Activated CD4-positive, CD25-positive, alpha-beta regulatory T cell (primary cell): ENCODE measurements around the gene ZDHHC9.
A peak's percentile ranks its signal among the peaks of the same experiment; 100 is the strongest.

Experiments used
- DNase-seq, 4 experiments: peaks; one replicate each; lab custom pipeline; 2025; lab: John Stamatoyannopoulos, UW

Gene ZDHHC9

DNA sequence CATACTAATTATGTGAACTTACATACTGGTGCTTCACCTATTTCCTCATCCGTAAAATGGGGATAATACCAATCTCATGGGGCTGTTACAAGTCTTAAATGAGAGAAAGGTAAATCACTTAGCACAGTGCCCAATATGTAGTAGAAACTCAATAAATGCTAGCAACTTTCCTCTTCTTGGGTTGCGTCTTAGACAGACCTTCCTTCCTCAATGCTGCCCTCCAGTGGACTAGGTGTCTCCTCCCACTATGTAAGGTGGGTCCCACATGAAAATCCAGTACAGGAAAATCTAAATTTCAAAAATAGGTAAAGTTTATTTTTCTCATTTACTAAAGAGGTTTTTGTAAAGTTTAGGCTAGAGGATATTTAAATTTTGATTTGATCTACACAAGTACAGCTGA is 20.6 kb downstream of the ZDHHC9 start:
- peak in 3 of 4 experiments; percentile 1 to 31 (median 24) for DNase-seq

DNA sequence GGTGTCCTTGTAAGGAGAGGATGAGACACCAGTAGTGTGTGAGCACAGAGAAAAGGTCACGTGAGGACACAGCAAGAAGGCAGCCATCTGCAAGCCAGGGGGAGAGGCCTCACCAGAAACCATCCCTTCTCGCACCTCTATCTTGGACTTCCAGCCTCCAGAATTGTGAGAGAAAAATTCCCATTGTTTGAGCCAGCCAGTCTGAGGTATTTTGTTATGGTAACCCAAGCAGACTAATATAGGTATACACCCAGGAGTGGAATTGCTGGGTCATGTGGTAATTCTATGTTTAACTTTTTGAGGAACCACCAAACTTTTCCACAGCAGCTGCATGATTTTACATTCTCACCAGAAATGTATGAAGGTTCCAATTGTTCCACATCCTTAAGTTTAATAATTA is 25.6 kb downstream of the ZDHHC9 start:
- DNase-seq, result no peak

DNA sequence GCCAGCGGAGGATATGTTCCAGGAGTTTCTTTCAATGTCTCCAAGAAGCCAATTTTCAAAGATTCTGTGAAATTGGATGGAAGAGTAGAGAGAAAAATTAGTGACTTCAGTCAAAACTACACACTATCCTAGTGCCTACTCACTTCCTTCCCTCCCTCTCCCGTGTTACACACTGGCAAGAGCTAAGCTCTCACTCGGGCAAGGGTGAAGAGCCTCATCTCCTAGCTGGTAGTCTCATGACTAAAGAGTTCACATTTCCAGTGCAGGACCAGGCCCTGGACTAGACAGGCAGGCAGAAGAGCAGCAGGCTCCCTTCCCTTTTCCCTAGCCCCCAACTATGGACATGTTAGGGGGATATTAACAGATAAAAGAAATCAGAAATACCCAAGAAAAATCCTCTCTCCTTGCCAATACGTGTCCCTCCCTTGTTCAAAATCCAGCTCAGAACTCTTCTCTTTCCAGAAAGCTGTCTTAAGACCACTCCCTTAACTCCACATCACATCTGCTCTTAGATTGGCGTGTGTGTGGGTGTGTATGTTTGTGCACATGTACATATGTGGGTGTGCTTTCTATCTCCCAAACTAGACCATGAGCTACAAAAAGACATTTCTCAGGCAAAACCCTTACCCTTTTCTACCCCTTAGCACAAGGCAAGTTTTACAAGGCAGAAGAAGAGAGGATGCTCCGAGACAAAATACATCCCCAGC is 29.9 kb downstream of the ZDHHC9 start:
- no peak for DNase-seq

DNA sequence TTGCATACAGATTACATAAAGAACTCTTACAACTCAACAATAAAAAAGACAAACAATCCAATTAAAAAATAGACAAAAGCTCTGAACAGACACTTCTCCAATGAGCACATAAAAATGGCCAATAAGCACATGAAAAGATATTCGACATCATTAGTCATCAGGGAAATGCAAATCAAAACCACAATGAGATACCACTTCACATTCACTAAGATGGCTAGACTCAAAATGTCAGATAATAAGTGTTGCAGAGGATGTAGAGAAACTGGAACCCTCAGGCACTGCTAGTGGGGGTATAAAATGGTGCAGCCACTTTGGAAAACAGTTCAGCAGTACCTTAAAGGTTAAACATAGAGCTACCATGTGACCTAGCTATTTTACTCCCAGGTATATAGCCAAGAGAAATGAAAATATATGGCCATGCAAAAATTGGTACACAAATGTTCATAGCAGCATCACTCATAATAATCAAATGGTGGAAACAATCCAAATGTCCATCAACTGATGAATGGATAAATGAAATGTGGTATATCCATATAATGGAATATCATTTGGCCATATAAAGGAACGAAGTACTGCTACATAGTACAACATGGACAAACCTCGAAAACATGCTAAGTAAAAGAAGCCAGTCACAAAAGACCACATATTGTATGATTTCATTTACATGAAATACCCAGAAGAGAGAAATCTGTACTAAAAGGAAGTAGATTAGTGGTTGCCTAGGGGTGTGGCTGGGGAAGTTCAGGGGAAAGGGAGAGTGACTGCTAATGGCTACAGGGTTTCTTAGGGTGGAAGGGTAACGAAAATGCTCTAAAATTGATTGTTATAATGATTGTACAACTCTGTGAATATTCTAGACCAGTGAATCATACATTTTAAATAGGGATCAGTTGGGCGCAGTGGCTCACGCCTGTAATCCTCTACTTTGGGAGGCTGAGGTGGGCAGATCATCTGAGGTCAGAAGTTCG is 34.6 kb downstream of the ZDHHC9 start:
- no peak for DNase-seq

DNA sequence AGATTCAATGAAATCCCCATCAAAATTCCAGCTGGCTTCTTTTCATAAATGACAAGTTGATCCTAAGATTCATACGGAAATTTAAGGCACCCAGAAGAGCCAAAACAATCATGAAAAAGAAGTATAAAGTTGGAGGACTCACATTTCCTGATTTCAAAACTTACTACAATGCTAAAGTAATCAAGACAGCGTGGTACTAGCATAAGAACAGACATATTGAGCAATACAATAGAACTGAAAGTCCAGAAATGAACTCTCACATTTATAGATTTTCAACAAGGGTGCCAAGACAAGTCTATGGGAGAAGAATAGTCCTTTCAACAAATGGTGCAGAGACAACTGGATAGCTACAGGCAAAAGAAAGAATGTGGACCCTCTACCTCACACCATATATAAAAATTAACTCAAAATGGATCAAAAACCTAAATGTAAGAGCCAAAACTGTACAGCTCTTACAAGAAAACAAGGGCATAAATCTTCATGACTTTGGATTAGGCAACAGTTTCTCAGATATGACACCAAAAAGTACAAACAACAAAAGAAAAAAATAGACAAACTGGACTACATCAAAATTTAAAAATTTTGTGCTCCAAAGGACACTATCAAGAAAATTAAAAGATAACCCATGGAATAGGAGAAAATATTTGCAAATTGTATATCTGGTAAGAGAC is 35.4 kb downstream of the ZDHHC9 start:
- DNase-seq, result no peak

DNA sequence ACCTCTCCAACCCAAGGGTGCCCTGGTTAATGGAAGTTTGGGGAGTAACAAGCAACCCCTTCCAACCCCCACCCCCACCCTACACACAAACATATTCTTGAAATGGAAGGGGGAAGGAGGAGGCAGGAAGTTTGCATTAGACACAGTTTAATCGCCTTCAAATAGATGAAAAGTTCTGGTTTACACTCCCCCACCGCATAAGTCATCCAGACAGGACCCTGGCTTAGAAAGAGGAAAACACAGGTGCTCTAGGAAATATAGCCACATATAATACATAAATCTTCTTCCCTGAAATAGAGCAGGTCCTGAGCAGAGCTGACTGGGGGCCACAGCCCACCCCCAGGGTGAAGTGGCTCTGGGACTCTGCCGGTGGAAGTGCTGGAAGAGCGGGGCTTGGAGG is 38.9 kb downstream of the ZDHHC9 start:
- no peak for DNase-seq

DNA sequence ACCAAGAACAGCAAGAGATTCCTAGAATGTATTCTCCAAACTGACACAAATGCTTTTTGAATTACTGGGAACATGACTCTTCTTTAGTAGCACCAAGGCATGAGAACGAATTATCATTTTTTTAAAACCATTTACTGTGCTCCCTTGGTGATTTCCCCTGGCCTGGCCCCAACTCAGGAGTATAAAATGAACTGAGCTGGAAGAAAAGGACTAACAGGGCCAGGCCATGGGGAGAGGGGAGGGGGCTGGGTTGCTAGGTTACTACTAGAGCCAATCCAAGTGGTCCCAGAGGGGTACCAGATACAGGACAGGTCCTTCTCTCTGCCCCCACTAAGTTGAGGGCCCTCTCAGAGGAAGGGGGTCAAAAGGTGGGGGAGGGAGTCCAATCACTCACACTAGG is 40.8 kb downstream of the ZDHHC9 start:
- no peak for DNase-seq

DNA sequence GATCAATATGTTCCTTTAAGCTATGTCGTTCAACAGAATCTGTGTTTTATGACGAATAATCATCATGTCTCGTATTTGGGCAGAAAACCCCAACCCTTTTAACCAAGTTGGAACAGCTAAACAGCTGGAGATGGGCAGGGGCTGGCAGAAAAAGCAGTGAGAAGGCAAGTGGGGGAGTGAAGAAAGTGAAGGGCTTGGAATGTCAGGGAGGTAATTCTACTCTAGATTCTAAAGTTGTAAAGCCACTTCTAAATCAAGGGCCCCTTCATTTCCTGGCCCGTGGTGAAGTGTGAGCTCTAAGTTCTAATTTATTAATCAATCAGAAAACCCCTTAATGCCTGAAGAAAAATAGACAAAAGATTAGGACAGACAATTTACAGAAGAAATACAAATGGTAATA is 43.5 kb downstream of the ZDHHC9 start:
- no peak for DNase-seq

DNA sequence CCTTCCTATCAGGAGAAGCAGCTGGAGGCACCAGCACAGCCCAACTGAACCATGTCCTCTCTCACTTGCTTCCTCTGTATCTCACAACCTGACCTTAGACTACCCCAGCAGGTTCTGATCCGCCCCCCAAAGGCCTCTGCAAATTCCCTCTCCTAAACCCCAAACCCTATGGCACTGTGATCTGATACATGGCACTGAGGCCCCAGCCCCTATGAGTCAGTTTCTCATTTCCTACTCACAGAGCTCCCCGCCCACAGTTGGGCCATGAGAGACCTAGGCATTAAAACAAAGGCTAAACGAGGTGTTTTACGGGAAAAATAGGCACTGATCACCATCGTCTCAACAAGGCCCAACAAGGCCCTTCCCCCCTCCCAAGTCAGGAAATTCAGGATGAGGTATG is 44.8 kb downstream of the ZDHHC9 start:
- peak in 2 of 4 experiments; percentile 2 to 3 for DNase-seq

DNA sequence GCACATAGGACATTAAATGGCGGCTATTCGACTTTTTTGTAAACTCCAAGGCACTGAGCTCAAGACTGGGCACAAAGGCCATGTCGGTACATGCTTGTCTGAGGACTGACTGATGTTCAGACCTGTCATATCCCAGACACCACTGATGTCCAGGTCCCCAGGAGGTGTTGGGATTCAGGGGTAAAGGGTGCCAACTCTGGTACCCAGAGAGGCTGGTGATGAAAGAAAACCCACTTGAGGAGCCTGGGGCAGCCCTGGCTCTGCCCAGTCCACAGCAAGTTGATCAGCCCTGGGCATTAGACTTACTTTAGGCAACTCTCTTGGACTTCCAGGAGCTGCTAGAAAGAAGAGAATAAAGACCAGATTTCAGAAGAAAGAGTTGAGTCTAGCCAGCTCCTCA is 45.2 kb downstream of the ZDHHC9 start:
- no peak for DNase-seq

DNA sequence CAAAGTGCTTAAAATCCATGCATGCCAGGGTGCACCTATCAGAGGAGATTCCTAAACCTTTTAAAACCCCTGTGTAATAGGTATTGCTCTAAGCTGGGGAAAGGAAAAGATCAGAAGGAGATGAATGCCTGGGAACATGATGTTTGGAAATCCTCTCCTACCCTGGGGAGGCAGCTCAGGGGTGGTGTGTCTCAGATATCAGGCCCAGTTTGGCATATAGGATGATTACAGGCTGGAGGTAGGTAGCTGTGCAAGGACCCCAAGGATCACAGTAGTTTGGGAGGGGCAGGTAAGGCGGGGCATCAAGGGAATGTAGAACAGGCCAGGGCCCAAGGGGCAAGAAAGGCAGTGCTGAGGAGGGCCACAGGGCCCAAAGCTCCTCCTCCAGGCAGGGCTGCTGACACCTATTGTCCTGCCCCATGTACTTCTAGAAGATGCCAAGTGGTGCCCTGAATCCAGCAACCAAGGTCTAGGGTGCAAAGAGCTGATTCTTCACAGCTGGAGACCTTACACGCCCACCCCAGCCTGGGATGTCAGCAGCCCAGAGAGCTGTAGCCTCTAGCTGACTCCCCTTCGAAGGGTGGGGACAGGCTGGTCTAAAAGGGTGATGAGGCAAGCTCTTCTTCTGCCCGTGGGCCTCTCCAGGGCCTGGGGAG is 46.3 kb downstream of the ZDHHC9 start:
- no peak for DNase-seq

DNA sequence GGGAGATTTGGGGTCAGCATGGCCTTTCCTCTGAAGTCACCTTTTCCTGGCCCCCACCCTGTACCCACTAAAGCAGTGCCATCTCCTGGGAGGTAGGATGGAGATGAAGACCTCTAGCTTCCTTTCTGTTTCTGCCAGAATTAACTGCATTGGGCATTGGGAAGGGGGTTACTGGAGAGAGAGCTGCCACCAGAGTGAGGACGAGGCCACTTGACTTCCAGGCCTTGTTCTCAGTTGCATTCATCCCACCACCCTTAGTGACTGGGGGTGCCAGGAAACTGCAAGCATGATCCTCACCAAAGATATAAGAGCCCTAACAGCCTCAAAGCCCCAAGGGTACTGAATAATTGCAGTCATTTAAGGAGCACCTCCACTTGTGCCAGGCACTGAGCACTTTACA is 48.1 kb downstream of the ZDHHC9 start:
- DNase-seq, result no peak

DNA sequence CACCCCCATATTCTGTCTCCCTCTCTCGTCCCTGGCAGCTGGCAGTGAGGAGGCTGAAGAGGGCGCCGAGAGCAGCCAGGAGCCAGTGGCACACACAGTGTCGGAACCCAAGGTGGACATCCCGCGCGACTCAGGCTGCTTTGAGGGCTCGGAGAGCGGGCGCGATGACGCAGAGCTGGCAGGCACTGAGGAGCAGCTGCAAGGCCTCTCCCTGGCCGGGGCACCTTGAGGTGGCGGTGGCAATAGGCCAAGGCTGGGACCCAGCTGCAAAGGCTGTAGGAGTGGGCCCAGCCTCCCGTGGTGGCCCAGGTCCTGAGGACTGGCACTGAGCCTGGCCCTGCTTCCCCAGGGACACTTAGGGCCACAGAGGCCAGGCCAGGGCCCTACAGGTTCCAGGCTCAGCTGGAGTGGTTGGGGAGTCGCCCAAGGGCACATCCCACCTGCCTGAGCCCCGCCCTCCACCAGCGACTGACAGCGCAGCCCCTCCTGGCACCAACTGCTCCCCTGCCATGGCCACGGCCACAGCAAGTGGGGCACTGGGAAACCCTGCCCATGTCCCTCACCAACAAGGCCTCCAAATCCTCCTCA is 50.0 kb downstream of the ZDHHC9 start:
- DNase-seq, result no peak

DNA sequence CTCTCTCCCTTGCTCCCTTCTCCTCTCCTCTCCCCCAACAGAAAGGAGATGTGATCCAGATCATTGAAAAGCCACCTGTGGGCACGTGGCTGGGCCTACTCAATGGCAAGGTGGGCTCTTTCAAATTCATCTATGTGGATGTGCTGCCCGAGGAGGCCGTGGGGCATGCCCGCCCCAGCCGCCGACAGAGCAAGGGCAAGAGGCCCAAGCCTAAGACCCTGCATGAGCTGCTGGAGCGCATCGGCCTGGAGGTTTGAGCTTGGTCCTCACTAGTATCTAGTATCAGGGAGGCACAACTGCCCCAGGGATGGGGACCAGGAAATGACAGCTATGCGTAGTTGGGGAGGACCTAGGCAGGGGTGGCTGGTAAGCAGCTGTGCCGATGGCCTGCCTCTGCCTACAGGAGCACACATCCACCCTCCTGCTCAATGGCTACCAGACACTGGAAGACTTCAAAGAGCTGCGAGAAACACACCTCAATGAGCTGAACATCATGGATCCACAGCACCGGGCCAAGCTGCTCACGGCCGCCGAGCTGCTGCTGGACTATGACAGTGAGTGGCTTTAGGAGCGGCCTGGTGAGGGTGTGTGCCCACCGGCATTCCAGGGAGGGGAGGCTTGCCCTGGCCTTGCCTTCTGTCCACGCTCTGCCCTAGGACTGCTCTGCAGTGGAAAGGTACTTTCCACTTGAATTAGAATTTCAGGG is 50.9 kb downstream of the ZDHHC9 start:
- no peak for DNase-seq

DNA sequence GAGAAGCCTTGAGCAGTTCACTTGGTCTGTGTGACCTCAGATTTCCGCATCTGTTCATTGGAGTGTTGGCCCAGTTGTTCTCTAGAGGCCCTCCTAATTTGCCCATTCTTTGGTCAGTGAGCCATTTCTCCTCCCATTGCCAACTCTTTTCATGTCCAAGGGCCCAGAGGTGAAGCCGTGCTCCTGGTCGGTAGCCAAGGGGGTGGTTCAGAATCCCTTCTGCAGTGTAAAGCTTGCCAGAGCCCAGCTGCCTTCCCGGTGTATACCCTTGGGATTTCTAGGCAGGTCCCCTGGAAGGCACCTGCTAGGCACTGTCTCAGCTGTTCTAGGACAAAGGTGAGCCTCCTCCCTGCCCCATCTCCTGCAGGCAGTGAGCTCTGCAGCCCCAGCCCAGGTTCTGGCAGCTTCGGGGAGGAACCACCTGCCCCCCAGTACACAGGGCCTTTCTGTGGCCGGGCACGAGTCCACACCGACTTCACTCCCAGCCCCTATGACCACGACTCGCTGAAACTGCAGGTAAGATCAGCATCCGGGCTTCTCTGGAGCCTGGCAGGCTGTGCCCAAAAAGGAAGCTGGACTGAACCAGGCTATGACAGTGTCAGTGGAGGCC is 51.6 kb downstream of the ZDHHC9 start:
- no peak for DNase-seq

DNA sequence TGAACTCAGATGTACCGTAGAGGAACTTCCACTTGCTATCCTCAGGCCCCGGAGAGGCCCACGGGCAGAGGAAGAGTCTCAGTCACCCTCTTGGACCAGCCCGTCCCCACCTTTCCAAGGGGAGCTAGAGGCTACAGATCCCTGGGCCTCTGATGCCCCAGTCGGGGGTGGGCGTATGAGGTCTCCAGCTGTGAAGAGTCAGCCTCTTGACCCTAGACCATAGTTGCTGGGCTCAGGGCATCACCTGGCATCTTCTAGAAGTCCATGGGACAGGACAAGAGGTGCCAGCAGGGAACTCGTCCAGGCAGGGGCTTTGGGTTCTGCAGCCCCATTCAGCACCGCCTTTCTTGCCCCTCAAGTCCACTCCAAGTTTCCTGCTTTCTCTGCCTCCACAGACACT is 52.4 kb downstream of the ZDHHC9 start:
- no peak for DNase-seq

DNA sequence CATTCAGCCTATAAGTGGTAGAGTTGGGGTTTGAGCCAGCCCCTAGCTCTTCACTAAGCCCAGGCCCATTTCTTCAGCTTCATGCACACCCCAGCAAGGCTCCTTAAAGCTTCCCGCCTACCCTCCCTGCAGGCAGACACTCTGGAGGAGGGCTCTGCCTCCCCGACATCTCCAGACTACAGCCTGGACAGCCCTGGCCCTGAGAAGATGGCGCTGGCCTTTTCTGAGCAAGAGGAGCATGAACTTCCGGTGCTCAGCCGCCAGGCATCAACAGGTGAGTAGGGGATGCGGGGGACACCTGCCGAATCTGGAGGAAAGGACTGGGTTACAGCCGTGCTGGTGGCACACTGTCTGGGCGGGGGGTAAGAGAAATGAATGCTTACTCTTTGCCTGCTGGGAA is 52.9 kb downstream of the ZDHHC9 start:
- no peak for DNase-seq

DNA sequence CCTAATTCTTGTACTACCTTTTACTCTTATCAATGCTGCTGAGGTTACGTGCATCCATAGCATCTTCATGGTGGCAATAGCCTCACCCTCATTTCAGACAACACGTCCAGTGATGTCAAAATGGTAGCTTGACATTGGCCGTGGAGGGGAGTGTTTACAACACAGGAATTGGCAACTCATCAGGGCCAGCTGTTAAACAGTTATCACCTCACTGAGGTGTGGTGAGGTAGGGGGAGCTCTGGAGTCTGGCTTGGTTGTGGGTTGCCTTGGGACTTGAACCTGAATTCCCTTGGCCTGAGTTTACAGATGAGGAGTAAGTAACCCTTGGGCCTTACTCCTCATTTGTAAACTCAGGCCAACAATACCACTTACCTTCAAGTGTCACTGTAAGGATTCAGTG is 53.5 kb downstream of the ZDHHC9 start:
- DNase-seq, result no peak

DNA sequence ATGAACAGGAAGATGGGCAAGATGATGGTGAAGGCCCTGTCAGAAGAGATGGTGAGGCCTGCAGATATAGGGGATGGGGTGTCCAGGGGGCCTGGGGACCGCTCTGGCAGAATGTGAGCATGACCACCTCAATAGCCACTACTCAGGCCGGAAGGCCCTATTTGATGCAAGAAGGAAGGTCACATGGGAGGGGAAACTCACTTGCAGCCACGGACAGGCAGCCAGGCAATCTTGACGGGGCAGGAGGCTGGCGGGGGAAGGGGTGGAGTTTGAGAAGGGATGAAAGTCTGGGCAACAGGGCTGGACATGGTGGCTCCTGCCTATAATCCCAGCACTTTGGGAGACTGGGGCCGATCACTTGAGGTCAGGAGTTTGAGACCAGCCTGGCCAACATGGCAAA is 55.2 kb downstream of the ZDHHC9 start:
- DNase-seq, result no peak

DNA sequence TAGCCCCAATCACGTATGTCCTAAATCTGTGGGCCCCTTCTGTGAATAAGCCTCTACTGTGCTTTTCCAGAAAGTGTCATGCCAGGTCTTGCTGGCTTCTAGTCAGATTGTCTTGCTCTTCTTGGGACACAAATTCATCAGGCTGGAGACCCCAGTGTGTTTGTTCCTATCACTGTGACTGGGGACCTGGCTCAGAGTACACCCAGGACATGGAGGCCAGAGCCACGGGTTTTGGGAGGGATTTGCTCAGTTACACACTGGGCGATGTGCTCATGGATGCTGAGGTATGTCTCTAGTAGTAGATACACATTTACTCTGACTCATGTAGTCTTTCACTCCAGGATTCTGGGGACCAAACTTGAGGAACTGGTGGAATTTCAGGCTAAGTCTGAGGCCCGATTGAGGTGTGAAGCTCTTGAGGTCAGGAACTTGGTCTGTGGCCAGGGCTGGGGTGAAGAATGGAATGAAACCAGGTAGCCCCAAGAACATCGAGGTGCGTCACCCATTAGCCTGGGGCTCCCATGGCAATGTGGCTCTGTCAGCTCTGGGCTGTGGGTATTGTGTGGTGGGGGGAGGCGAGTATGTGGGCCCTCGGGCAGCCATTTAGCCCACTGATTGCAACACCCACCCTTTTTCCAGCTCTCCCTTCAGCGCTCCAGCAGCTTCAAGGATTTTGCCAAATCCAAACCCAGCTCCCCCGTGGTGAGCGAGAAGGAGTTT is 56.2 kb downstream of the ZDHHC9 start:
- no peak for DNase-seq
